HCT116 (cell line): Measurements from ENCODE around the gene UXS1. TPM values are rescaled to one million over a fixed set of nuclear protein-coding genes. Genes with fewer than 3 reads are reported as not detected.

Experiments
- ATAC-seq: fragments of 200-7000 bp; cut with Tn5 transposase; 2 replicates; pipeline ENCODE4 v1.9.1; 2020; ENCODE audit warnings: mild to moderate bottlenecking, moderate library complexity
- BruUV-seq: library from RNA; stranded (reverse); fragments of 400-500 nt; replicated peaks from 2 replicates; lab custom pipeline; 2021; lab: Mats Ljungman, UMichigan
- CTCF ChIA-PET: fragments of 300-600 bp; sonication (Branson Sonifier 250); formaldehyde crosslinking; loops from one replicate; lab custom pipeline; 2021; ENCODE audit warnings: antibody characterized with exemption; lab: Charles Lee
- POLR2A ChIA-PET: fragments of 300-600, 350-600 bp; sonication (Branson Sonifier 250); formaldehyde crosslinking; loops from one replicate; lab custom pipeline; 2021; ENCODE audit warnings: antibody characterized with exemption; lab: Charles Lee
- RAD21 ChIA-PET, 2 experiments: fragments of 300-600 bp; sonication (Branson Sonifier 250); formaldehyde crosslinking; loops; one replicate each; lab custom pipeline; 2023; ENCODE audit warnings: low total read pairs in 2 of 2; ENCODE audit not compliant: uncharacterized antibody in 2 of 2, unreplicated experiment in 2 of 2, low non-redundant PET in 1 of 2; lab: Charles Lee
- DNase-seq: peaks from one replicate; pipeline ENCODE4 v3.0.0-alpha.2; 2010; ENCODE audit warnings: low read depth, low spot score
- H2AFZ ChIP-seq: fragments of 200-600 bp; shearing (Covaris generic), sonication (generic); 2 replicates; pipeline ENCODE4 v1.6.1; 2017; ENCODE audit warnings: low read depth, mixed run types, mixed read lengths, antibody characterized with exemption, low read length; ENCODE audit not compliant: poor library complexity, severe bottlenecking
- H3K27ac ChIP-seq: 2 replicates; pipeline ENCODE4 v1.5.1; 2012; ENCODE audit warnings: low read depth, low read length
- H3K27me3 ChIP-seq: fragments of 200-600 bp; sonication (generic); 2 replicates; pipeline ENCODE4 v1.6.1; 2016; ENCODE audit warnings: mixed run types, low read length, mixed read lengths; ENCODE audit not compliant: insufficient read depth
- H3K36me3 ChIP-seq, 2 experiments: fragments of 200-500 bp in 1 of 2; fragments of 200-600 bp in 1 of 2; sonication (Bioruptor generic) in 1 of 2; sonication (generic) in 1 of 2; 2 replicates each; pipeline versions ENCODE4 v1.5.1 to v1.6.1; 2014 to 2016; ENCODE audit warnings: low read length in 2 of 2, inconsistent platforms in 1 of 2, mixed read lengths in 1 of 2, mixed run types in 1 of 2; ENCODE audit not compliant: insufficient read depth in 2 of 2, control insufficient read depth in 1 of 2
- H3K4me1 ChIP-seq, 2 experiments: fragments of 200-600 bp in 1 of 2; sonication (generic) in 1 of 2; 2 replicates each; pipeline versions ENCODE4 v1.5.1 to v1.6.1; 2012 to 2017; ENCODE audit warnings: low read length in 2 of 2, inconsistent platforms in 1 of 2, mild to moderate bottlenecking in 1 of 2, mixed read lengths in 1 of 2, mixed run types in 1 of 2, moderate library complexity in 1 of 2; ENCODE audit not compliant: insufficient read depth in 2 of 2, control insufficient read depth in 1 of 2
- H3K4me2 ChIP-seq: fragments of 200-600 bp; sonication (generic); 2 replicates; pipeline ENCODE4 v1.6.1; 2017; ENCODE audit warnings: mixed run types, low read length, mixed read lengths
- H3K4me3 ChIP-seq, 2 experiments: fragments of 200-600 bp in 1 of 2; sonication (generic) in 1 of 2; replicated peaks in 1 of 2; 2 replicates each; pipeline ENCODE4 v1.5.1; 2011 to 2016; ENCODE audit warnings: low read length in 2 of 2, control low read depth in 1 of 2, low read depth in 1 of 2, mild to moderate bottlenecking in 1 of 2, mixed read lengths in 1 of 2, mixed run types in 1 of 2
- H3K79me2 ChIP-seq: fragments of 200-600 bp; sonication (generic); 2 replicates; pipeline ENCODE4 v1.6.1; 2017; ENCODE audit warnings: mild to moderate bottlenecking, mixed run types, low read length, moderate library complexity, mixed read lengths; ENCODE audit not compliant: insufficient read depth
- H3K9ac ChIP-seq: fragments of 200-600 bp; sonication (generic); 2 replicates; pipeline ENCODE4 v1.6.1; 2016; ENCODE audit warnings: low read length, mixed read lengths
- H3K9me2 ChIP-seq: fragments of 200-600 bp; sonication (generic), shearing (Covaris generic); 2 replicates; pipeline ENCODE4 v1.6.1; 2017; ENCODE audit warnings: mixed run types, mild to moderate bottlenecking, moderate library complexity; ENCODE audit not compliant: insufficient read depth
- H3K9me3 ChIP-seq, 2 experiments: fragments of 200-500 bp in 1 of 2; fragments of 200-600 bp in 1 of 2; sonication (Bioruptor generic) in 1 of 2; sonication (generic) in 1 of 2; 2 replicates each; pipeline ENCODE4 v1.6.1; 2014 to 2017; ENCODE audit warnings: low read length in 2 of 2, mixed read lengths in 2 of 2, inconsistent platforms in 1 of 2, low read depth in 1 of 2, mild to moderate bottlenecking in 1 of 2, mixed run types in 1 of 2, moderate library complexity in 1 of 2; ENCODE audit not compliant: control insufficient read depth in 1 of 2, insufficient read depth in 1 of 2
- H4K20me1 ChIP-seq: fragments of 200-600 bp; sonication (generic), shearing (Covaris generic); 2 replicates; pipeline ENCODE4 v1.6.1; 2017; ENCODE audit warnings: mixed run types, mild to moderate bottlenecking, moderate library complexity; ENCODE audit not compliant: insufficient read depth
- CBX3 ChIP-seq: IDR thresholded peaks from 2 replicates; pipeline ENCODE4 v1.6.1; 2012; ENCODE audit warnings: low read depth
- CEBPB ChIP-seq: IDR thresholded peaks from 2 replicates; pipeline ENCODE4 v1.6.1; 2012; ENCODE audit warnings: low read depth
- EGR1 ChIP-seq: IDR thresholded peaks from 2 replicates; pipeline ENCODE4 v1.6.1; 2012; ENCODE audit warnings: low read depth
- EZH2 ChIP-seq: fragments of 200-600 bp; sonication (generic); IDR thresholded peaks from 2 replicates; pipeline ENCODE4 v1.6.1; 2017; ENCODE audit warnings: antibody characterized with exemption, mixed run types
- EZH2phosphoT487 ChIP-seq: fragments of 200-600 bp; IDR thresholded peaks from 2 replicates; pipeline ENCODE4 v1.6.1; 2018; ENCODE audit warnings: antibody characterized with exemption, borderline replicate concordance
- FOSL1 ChIP-seq: IDR thresholded peaks from 2 replicates; pipeline ENCODE4 v1.6.1; 2012; ENCODE audit warnings: low read depth
- JUND ChIP-seq: IDR thresholded peaks from 2 replicates; pipeline ENCODE4 v1.6.1; 2012
- MAX ChIP-seq: IDR thresholded peaks from 2 replicates; pipeline ENCODE4 v1.6.1; 2012
- POLR2A ChIP-seq: IDR thresholded peaks from 2 replicates; pipeline ENCODE4 v1.7.0; 2011; ENCODE audit warnings: borderline replicate concordance; ENCODE audit not compliant: insufficient read depth, insufficient read length; ENCODE audit errors: extremely low read depth
- RAD21 ChIP-seq: IDR thresholded peaks from 2 replicates; pipeline ENCODE4 v1.6.1; 2012; ENCODE audit warnings: low read depth, mild to moderate bottlenecking
- REST ChIP-seq: IDR thresholded peaks from 2 replicates; pipeline ENCODE4 v1.6.1; 2012; ENCODE audit warnings: low read depth
- SP1 ChIP-seq: IDR thresholded peaks from 2 replicates; pipeline ENCODE4 v1.6.1; 2012; ENCODE audit warnings: low read depth
- SRF ChIP-seq: IDR thresholded peaks from 2 replicates; pipeline ENCODE4 v1.6.1; 2012; ENCODE audit warnings: low read depth
- YY1 ChIP-seq: IDR thresholded peaks from 2 replicates; pipeline ENCODE4 v1.6.1; 2011; ENCODE audit warnings: low read length, low read depth, moderate library complexity, mild to moderate bottlenecking; ENCODE audit not compliant: insufficient replicate concordance; ENCODE audit errors: extremely low read depth
- ZFX ChIP-seq: fragments of 450-650 bp; IDR thresholded peaks from 2 replicates; pipeline ENCODE4 v1.6.1; 2017
- ZNF274 ChIP-seq: fragments of 200-500 bp; sonication (Bioruptor generic); IDR thresholded peaks from 2 replicates; pipeline ENCODE4 v1.6.1; 2014; ENCODE audit warnings: mild to moderate bottlenecking, low read depth, low read length, inconsistent platforms
- intact Hi-C: fragments of 100-400 bp; cut with micrococcal nuclease; formaldehyde crosslinking; loops from 2 replicates; pipeline ENCODE4 v1.10.0; 2022
- total RNA-seq: library from RNA; stranded (reverse); gene quantifications from one replicate; pipeline ENCODE4 v1.2.1, GENCODE V29; 2021; ENCODE audit not compliant: unreplicated experiment
- TF ChIP-seq, protein P1 (sequence below): IDR thresholded peaks from 2 replicates; pipeline ENCODE4 v1.6.1; 2012

UXS1 gene
- total RNA-seq, 1 experiment from 2014 or later: 45.7 TPM

DNA sequence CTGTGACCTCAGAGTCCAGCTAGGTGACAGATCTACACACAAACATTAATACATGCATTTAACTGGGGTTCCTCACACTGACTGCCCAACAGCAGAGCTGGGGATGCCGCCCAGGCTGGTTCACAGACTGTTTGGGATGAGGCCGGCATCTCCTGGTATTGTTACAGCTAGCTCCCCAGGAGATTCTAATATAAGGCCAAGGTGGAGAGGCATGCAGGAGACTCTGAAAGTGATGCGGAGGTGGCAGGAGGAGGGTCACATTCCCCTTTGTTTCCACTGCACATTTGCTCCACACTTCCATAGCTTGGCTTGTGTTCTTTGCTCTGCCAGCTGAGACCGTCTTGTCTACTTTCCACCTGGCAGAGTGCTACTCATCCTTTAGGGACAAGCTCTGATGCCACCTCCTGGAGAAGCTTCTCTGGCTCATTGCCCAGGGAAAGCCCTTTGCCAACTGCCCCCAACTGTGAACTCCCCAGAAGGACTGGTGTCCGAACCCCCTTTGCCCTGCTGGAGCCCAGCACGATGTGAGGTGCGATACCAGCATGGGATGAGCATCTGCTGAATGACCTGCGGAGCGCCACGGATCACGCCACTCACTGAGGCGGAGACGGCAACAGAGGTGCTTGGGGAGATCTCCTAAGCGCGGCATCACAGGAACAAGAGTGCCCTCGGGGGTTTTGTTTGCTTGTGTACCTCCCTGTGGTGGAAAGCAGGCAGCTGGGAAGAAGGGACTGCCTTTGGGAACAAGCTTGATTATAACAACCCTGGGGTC, 88.8 kb downstream of the UXS1 start:
- H3K36me3 ChIP-seq: peaks cover 0 to 4% of the 10 kb centered on the region in 2 experiments; a peak in 1 of 4 replicates
- TF ChIP-seq, protein P1, sequence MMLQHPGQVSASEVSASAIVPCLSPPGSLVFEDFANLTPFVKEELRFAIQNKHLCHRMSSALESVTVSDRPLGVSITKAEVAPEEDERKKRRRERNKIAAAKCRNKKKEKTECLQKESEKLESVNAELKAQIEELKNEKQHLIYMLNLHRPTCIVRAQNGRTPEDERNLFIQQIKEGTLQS: no peak
- no peak for TF ChIP-seq CBX3
- no peak for TF ChIP-seq RAD21
- no peak for TF ChIP-seq REST
- TF ChIP-seq SP1: no peak
- no peak for TF ChIP-seq EZH2
- no peak for TF ChIP-seq ZNF274
- no peak for TF ChIP-seq MAX
- TF ChIP-seq FOSL1: no peak
- no peak for TF ChIP-seq POLR2A
- TF ChIP-seq SRF: no peak
- TF ChIP-seq EGR1: no peak
- no peak for TF ChIP-seq JUND
- TF ChIP-seq EZH2phosphoT487: no peak
- no peak for TF ChIP-seq ZFX
- TF ChIP-seq YY1: no peak
- TF ChIP-seq CEBPB: no peak
- no peak overlapping the region for H3K4me3 ChIP-seq
- no peaks in the 10 kb centered on the region for H3K9me2 ChIP-seq
- RAD21 ChIA-PET: interaction anchor here in 1 of 2 experiments (1.0 kb wide), 1 partner anchor 437 kb away, joined by 4 read pairs; no protein-coding TSS in a partner anchor
- H3K9ac ChIP-seq: no peak overlapping the region
- no TSS peak for BruUV-seq
- no peak overlapping the region for H2AFZ ChIP-seq
- H4K20me1 ChIP-seq: no peaks in the 10 kb centered on the region
- H3K27ac ChIP-seq: no peak overlapping the region
- POLR2A ChIA-PET: no interaction called here
- H3K4me1 ChIP-seq: peaks cover 0 to 7% of the 10 kb centered on the region in 2 experiments; a peak in 1 of 4 replicates
- no peaks in the 10 kb centered on the region for H3K79me2 ChIP-seq
- DNase-seq: no peak
- no peaks in the 10 kb centered on the region for H3K27me3 ChIP-seq
- CTCF ChIA-PET: interaction anchor here (1.9 to 2.0 kb wide), 2 partner anchors 438 to 477 kb away, joined by 7 to 22 read pairs; no protein-coding TSS in a partner anchor
- no peak for ATAC-seq
- intact Hi-C loops: loop anchor here (2.0 to 10.0 kb wide), 2 partner anchors 87 to 149 kb away; no protein-coding TSS in a partner anchor
- no peak overlapping the region for H3K4me2 ChIP-seq
- no peaks in the 10 kb centered on the region for H3K9me3 ChIP-seq
